B cell (primary cell): ENCODE measurements around the gene VPS45. TPM values are rescaled to one million over a fixed set of nuclear protein-coding genes. Genes with fewer than 3 reads are reported as not detected.

Experiments used
- ATAC-seq: fragments of 200-7000 bp; cut with Tn5 transposase; one replicate; pipeline ENCODE4 v1.10.0; 2021; ENCODE audit warnings: low read depth, mild to moderate bottlenecking, moderate number of reproducible peaks, moderate library complexity
- CTCF ChIA-PET: fragments of 350-600 bp; sonication (Branson Sonifier 250); formaldehyde crosslinking; loops from one replicate; lab custom pipeline; 2021; ENCODE audit warnings: antibody characterized with exemption, inconsistent platforms; lab: Charles Lee
- POLR2A ChIA-PET: fragments of 350-600 bp; sonication (Branson Sonifier 250); formaldehyde crosslinking; loops from one replicate; lab custom pipeline; 2021; ENCODE audit warnings: antibody characterized with exemption; lab: Charles Lee
- DNase-seq: peaks from one replicate; pipeline ENCODE4 v3.0.0; 2013
- H2AFZ ChIP-seq: 2 replicates; pipeline ENCODE4 v1.6.1; 2012; ENCODE audit warnings: mild to moderate bottlenecking, low read depth, low read length; ENCODE audit not compliant: insufficient read depth, poor library complexity, severe bottlenecking
- H3K27ac ChIP-seq, 2 donors: 1 replicate in 1 of 2; 2 replicates in 1 of 2; pipeline ENCODE4 v1.5.1; 2012 to 2013; ENCODE audit warnings: low read length in 2 of 2, mild to moderate bottlenecking in 2 of 2, moderate library complexity in 1 of 2
- H3K27me3 ChIP-seq, 4 experiments: fragments of 200-600 bp in 1 of 4; sonication (generic) in 1 of 4; replicated peaks in 1 of 4; 1 replicate in 2 of 4; 2 replicates in 2 of 4; pipeline versions ENCODE4 v1.6.1 to v1.7.0; 2013 to 2016; ENCODE audit warnings: low read length in 3 of 4, mild to moderate bottlenecking in 2 of 4, mixed read lengths in 1 of 4, moderate library complexity in 1 of 4; ENCODE audit not compliant: insufficient read depth in 4 of 4, control insufficient read depth in 3 of 4; ENCODE audit errors: control extremely low read depth in 1 of 4
- H3K36me3 ChIP-seq, 2 experiments: replicated peaks in 1 of 2; 1 replicate in 1 of 2; 2 replicates in 1 of 2; pipeline versions ENCODE4 v1.6.1 to v1.7.1; 2013; ENCODE audit warnings: low read length in 1 of 2; ENCODE audit not compliant: insufficient read depth in 2 of 2, control insufficient read depth in 1 of 2; ENCODE audit errors: control extremely low read depth in 1 of 2, extremely low read depth in 1 of 2
- H3K4me1 ChIP-seq, 2 donors: fragments of 200-600 bp in 1 of 2; sonication (generic) in 1 of 2; 1 replicate in 1 of 2; 2 replicates in 1 of 2; pipeline versions ENCODE4 v1.5.1 to v1.6.1; 2013 to 2017; ENCODE audit warnings: low read length in 2 of 2; ENCODE audit not compliant: control insufficient read depth in 2 of 2, insufficient read depth in 2 of 2
- H3K4me2 ChIP-seq: replicated peaks from 2 replicates; pipeline ENCODE3; 2012; ENCODE audit warnings: mild to moderate bottlenecking, low read depth, low read length; ENCODE audit not compliant: poor library complexity, severe bottlenecking
- H3K4me3 ChIP-seq, 5 experiments: fragments of 200-600 bp in 1 of 5; sonication (generic) in 1 of 5; 1 replicate in 3 of 5; 2 replicates in 2 of 5; pipeline versions ENCODE4 v1.5.1 to v1.7.0; 2011 to 2016; ENCODE audit warnings: low read length in 4 of 5, mild to moderate bottlenecking in 4 of 5, low read depth in 2 of 5, control low read depth in 1 of 5, moderate library complexity in 1 of 5; ENCODE audit not compliant: insufficient read depth in 1 of 5; ENCODE audit errors: control extremely low read depth in 1 of 5, extremely low read depth in 1 of 5
- H3K79me2 ChIP-seq: fragments of 200-600 bp; sonication (generic); one replicate; pipeline ENCODE4 v1.6.0; 2016; ENCODE audit warnings: low read length; ENCODE audit not compliant: control insufficient read depth, insufficient read depth
- H3K9ac ChIP-seq: fragments of 200-600 bp; sonication (generic); 2 replicates; pipeline ENCODE4 v1.6.1; 2017; ENCODE audit warnings: mild to moderate bottlenecking, low read length, moderate library complexity
- H3K9me3 ChIP-seq, 3 donors: one replicate each; pipeline versions ENCODE4 v1.6.1 to v1.7.1; 2013; ENCODE audit warnings: low read length in 2 of 3; ENCODE audit not compliant: control insufficient read depth in 2 of 3, insufficient read depth in 1 of 3; ENCODE audit errors: control extremely low read depth in 1 of 3
- H4K20me1 ChIP-seq: 2 replicates; pipeline ENCODE4 v1.6.0; 2012; ENCODE audit warnings: mild to moderate bottlenecking, low read length; ENCODE audit not compliant: insufficient read depth, control insufficient read depth, poor library complexity, severe bottlenecking
- H3K27ac Mint-ChIP-seq: one replicate; pipeline ENCODE4 v1.8.0; 2021; ENCODE audit warnings: mixed read lengths
- H3K27me3 Mint-ChIP-seq: one replicate; pipeline ENCODE4 v1.8.0; 2021; ENCODE audit warnings: mixed read lengths
- H3K4me1 Mint-ChIP-seq: one replicate; pipeline ENCODE4 v1.8.0; 2021; ENCODE audit warnings: mixed read lengths
- H3K4me3 Mint-ChIP-seq: one replicate; pipeline ENCODE4 v1.8.0; 2021; ENCODE audit warnings: mixed read lengths
- H3K9me3 Mint-ChIP-seq: one replicate; pipeline ENCODE4 v1.8.0; 2022; ENCODE audit warnings: mixed read lengths; ENCODE audit not compliant: insufficient read depth
- EZH2 ChIP-seq: IDR thresholded peaks from 2 replicates; pipeline ENCODE4 v1.6.1; 2012; ENCODE audit warnings: borderline replicate concordance, low read depth, mild to moderate bottlenecking, moderate library complexity, low read length; ENCODE audit not compliant: insufficient read depth, poor library complexity, severe bottlenecking
- WGBS: methylation state at CpG from one replicate; pipeline ENCODE4 v1.1.5; 2013; ENCODE audit warnings: missing lambda C conversion rate; ENCODE audit not compliant: insufficient coverage; 5-methylcytosine and 5-hydroxymethylcytosine counted together
- intact Hi-C: fragments of 100-400 bp; cut with micrococcal nuclease; formaldehyde crosslinking; loops from one replicate; pipeline ENCODE4 v1.10.0; 2022
- polyA plus RNA-seq: library from polyadenylated mRNA; depleted of rRNA; stranded (reverse); fragments of >200 nt; gene quantifications from 2 replicates; pipeline ENCODE4 v1.2.3, GENCODE V29; 2012
- total RNA-seq, 2 donors: library from RNA; stranded (reverse); fragments of 120-200 nt in 1 of 2; gene quantifications; 1 replicate in 1 of 2; 2 replicates in 1 of 2; pipeline versions ENCODE4 v1.2.3 to v1.2.4, GENCODE V29; 2013 to 2022
- TF ChIP-seq, protein P1 (sequence below): fragments of 200-600 bp; IDR thresholded peaks from one replicate; pipeline ENCODE4 v1.8.0; 2022; ENCODE audit warnings: antibody characterized with exemption, mild to moderate bottlenecking

VPS45 gene
- total and polyA plus RNA-seq, 2 donors (not counting 1 experiment from before 2014, with no cell fraction given), result 23.4 to 49.1 TPM

DNA sequence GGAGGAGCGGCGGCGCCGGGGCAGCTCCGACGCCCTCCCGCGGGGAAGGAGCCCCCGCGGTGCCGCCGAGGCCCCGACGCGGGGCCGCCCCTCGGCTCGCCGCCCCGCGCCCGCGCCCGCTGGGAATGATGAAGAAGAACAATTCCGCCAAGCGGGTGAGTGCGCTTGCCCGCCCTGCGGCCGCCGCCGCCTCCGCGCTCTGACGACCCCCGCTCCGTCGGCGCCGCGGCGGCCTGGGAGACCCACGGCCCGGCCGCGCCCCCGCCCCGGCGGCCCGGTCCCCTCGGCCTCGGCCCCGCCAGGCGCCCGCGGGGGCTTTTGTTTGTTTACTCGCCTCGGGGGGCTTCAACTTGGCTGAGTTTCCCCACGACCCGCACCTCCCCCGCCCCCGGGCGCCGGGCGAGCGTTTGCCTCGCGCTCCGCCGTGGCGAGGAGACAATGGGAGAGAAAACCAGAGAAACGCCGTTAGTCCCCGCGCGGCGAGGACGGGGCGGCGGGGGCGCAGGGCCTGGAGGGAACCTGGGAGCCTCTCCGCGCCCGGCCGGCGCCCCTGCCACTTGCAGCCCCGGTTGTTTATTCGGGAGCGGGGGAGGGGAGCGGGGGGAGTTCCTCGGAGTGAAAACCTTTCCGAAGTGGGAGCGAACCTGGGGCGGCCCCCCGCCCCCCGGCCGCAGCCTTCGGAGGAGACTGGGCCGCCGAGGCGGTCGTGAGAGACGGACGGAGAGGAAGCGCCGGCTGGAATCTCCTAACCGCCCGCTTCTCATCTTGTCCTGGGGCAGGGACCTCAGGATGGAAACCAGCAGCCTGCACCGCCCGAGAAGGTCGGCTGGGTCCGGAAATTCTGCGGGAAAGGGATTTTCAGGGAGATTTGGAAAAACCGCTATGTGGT lies 82.8 kb downstream of the VPS45 start:
- intact Hi-C loops, result loop anchor here (1.0 kb wide), 1 partner anchor 10 kb away; no protein-coding TSS in a partner anchor
- no peaks in the 10 kb centered on the region for H3K27me3 ChIP-seq
- TF ChIP-seq EZH2, result no peak
- TF ChIP-seq, protein P1, sequence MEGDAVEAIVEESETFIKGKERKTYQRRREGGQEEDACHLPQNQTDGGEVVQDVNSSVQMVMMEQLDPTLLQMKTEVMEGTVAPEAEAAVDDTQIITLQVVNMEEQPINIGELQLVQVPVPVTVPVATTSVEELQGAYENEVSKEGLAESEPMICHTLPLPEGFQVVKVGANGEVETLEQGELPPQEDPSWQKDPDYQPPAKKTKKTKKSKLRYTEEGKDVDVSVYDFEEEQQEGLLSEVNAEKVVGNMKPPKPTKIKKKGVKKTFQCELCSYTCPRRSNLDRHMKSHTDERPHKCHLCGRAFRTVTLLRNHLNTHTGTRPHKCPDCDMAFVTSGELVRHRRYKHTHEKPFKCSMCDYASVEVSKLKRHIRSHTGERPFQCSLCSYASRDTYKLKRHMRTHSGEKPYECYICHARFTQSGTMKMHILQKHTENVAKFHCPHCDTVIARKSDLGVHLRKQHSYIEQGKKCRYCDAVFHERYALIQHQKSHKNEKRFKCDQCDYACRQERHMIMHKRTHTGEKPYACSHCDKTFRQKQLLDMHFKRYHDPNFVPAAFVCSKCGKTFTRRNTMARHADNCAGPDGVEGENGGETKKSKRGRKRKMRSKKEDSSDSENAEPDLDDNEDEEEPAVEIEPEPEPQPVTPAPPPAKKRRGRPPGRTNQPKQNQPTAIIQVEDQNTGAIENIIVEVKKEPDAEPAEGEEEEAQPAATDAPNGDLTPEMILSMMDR, result no peak

More for the DNA sequence above, 82.8 kb downstream of the VPS45 start:
- Histone ChIP-seq H3K4me1 (peaks cover 55 to 57% of the 10 kb centered on the region in 2 donors), H3K27ac (peak overlapping the region; percentile 65 to 95), H2AFZ (peak overlapping the region; percentile 87), H4K20me1 (peaks cover 16% of the 10 kb centered on the region), H3K36me3 (peaks cover 2 to 35% of the 10 kb centered on the region in 2 experiments), H3K9ac (peak overlapping the region; percentile 98), H3K9me3 (no peaks in the 10 kb centered on the region), H3K4me3 (peak overlapping the region; percentile 73 to 96 (median 94)), H3K4me2 (peak overlapping the region; percentile 88), H3K79me2 (peaks cover 62% of the 10 kb centered on the region)
- H3K4me3 Mint-ChIP-seq, result peak overlapping the region; percentile 98
- ATAC-seq (no peak), DNase-seq (peak; percentile 55)
- peak overlapping the region; percentile 99 for H3K27ac Mint-ChIP-seq
- ChIA-PET CTCF (interaction anchor here (1.0 to 4.2 kb wide), 9 partner anchors 9 to 78 kb away, joined by 3 to 26 read pairs (median 18); no protein-coding TSS in a partner anchor), POLR2A (interaction anchor here (0.6 to 5.0 kb wide), 10 partner anchors 11 to 845 kb away, joined by 3 to 139 read pairs (median 4); no protein-coding TSS in a partner anchor)
- H3K4me1 Mint-ChIP-seq, result peaks cover 70% of the 10 kb centered on the region
- under 1% methylated on average over 108 of the region's 114 CpGs for WGBS
- H3K9me3 Mint-ChIP-seq, result no peaks in the 10 kb centered on the region
- no peaks in the 10 kb centered on the region for H3K27me3 Mint-ChIP-seq
